HG02610 (cell line): ENCODE data around the gene CD180.
"Not testable (repeated sequence)": the region's sequence is repeated elsewhere in the genome, so short reads cannot be mapped to it uniquely, and the experiment has no call there.

ENCODE experiments used
- ATAC-seq: cut with Tn5 transposase; IDR thresholded peaks from one replicate; pipeline ENCODE4 v1.9.1; 2021; ENCODE audit warnings: mild to moderate bottlenecking, moderate library complexity; ENCODE audit not compliant: unreplicated experiment

CD180 gene

DNA sequence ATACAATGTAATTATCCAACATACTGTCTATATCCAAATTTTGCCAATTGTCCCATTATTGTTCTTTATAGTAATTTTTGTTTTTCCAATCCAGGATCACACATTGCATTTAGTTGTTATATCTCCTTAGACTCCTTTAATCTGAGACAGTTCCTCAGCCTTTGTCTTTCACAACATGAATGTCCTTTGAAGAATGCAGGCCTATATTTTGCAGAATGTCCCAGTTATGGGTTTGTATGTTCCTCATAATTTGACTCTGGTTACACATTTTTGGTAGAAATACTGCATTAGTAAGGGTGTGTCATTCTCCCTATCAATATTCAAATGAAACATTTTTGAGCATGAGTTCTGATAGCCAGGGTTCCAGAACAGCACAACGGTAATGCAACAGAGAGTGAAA is 6.7 kb downstream of the CD180 start:
- no peak for ATAC-seq

DNA sequence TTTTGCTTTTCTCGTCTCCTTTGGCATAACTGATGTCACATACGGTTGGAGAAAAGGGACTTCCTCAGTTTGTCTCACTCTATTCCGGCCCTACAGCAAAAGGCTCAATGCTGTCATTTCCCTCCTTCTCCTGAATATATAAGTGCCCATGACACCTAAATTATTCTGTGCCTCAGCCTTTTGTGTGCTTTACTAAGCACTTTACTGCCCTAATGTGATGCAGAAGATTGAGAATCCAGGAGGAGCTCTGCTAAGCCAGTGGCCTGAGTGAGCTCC is 7.6 kb downstream of the CD180 start:
- ATAC-seq = no peak

DNA sequence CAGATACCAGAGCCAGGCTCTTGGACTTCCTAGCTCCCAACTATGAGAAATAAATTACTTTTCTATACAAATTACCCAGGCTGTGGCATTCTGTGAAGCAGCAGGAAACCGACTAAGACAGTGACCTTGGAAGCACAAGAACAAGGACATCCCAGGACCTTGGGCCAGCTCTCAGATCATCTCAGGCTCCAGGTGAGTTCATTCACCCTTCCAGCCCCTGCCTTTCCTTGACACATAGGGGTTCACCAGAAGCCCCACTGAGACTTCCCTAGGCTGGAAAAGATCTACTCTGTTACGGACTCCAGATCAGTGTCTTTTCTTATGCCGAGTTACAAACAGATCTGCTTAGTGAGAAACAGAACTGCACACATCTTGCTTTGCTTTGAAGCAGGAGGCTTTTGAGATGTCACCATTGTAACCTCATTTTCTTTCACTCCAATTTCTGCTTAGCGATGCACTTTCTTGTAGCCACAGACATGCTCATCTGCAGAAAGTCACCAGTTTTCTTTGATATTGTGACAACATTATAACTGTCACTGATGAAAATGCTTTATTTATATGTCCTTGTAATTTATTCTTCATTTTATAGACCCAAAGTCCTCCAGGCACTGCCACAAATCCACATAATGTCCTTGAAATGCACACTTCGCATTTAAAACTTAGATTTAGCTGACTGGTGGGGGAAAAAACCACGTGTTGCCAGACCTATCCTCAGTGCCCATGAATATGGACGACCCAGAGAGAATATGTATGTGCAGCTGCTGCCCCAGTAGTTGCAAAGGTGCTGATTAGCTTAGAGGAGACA is 8.1 kb downstream of the CD180 start:
- no peak for ATAC-seq

DNA sequence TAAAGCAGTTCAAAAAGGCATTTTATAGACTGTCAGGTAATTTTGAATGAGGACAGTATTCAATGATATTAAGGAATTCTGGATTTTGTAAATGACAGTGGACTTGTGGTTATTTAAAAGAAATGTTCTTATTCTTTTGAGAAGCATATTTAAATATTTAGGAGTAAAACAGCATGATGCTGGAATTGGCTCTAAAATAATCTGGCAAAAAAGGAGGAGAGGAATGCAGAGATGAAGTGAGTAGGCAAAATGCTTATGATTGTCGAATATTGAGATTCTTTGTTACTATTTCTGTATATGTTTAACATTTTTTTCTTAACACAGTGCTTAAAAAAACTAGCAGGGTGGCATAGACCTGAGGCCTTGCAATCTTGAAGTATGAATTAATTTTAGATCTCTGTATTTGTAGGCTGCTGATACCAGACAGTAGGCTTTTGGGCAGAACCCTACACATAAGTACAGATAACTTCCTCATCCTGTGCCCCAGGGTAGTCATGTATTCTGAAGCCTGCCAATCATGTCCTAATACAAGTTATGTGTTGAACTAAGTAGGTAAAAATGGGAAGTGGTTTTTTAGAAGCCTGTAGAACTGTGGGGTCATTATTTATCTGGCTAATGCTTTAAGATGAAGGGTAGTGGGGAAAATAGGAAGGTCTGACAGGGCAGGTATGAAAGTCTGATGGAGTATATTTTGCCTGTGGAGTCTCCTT is 9.4 kb downstream of the CD180 start:
- ATAC-seq = peak; percentile 78

DNA sequence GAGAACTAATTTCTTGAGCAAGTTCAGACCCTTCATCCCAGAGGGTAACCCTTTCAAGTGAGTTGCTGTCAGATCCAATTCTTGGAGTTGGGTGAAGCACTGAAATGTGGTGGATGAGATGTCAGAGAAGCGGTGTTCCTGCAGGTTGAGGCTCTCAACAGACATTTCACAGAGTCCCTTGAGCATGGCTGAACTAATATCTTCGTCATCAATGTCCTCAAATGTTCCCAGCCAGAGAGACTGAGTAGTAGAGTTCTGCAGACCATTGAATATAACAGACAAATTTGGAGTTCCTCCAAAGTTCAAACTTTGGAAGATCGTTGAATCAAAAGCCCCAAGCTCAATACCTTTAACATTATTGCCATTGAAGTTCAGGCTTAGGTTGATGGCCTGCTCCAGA is 12.7 kb downstream of the CD180 start:
- ATAC-seq = no peak

DNA sequence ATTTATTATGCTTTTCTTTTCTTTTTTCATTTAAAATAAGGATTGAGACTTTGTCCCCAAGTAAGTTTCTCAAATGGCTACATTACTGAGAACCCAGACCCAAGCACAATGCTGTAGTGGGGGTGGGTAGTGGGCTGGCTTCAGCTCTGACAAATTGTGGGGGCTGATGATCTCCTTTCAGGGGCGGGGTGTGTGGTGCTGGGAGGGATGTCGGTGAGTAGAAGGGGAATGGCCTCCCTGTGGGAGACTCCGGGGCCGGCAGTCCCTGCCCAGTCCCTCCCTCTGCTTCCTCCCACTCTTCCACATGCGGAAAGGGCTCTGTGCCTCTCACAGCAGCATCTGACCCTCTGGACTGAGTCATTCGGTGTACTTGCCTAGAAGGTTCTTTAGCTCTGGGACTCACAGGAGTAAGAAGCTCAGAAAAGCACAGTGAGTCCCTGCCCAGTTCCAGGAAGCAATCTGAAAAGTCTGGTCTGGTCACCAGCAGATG is 14.3 kb downstream of the CD180 start:
- no peak for ATAC-seq

DNA sequence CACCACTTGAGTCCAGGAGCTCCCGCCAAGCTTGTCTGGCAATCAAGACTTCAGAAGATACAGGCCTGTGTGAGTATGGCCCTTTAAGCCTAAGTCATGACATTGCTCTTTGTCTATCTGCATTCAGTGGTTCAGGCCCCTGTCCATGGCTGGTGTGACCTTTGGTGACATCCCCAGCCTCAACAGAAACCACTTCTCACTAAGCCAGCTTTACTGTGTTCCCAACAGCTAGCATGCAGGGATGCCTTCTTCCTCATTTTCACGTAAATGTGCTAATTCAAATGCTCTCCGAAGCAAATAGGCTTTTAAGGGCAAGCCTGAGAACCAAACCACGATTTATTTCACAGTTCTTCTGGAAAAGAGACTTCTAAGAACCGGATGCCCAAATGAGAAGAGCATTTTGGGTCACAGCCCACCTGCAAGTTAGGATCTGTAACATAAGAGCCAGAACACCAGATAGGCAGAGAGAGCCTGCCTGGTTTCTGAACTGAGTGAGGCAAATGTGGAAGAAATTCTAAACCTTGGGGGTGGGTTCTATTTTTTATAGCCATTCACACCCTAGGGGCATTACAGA is 14.9 kb downstream of the CD180 start:
- no peak for ATAC-seq

DNA sequence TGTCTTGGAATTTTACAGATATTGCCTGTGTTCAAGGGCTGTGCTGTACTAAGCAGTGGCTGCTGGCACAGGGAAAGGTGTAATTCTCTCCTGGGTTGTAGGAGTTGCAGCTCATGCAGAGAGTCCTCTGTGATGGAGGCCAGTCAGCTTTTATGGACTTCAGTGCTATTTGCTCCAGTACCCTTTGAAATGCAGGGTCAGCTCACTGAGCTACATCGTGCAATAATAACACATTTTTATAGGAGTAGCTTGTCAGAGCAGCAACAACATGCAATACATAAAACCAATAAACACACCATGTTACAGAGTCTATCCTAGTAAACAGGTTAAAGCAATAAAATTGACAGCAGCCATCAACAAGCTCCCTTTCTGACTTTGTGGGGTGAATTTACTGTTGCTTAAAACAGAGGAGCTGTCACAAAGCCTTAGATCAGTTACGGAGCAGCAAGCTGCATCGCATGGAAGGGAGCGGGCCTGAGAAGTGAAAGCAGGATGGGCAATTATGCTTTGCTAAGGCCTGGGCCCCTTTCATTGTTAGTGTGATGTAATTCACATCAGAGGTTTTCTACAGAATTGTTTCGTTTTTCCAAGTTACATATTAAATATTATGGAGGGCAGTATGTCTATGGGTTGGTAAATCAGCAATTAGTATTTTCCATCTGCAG is 16.8 kb downstream of the CD180 start:
- no peak for ATAC-seq

DNA sequence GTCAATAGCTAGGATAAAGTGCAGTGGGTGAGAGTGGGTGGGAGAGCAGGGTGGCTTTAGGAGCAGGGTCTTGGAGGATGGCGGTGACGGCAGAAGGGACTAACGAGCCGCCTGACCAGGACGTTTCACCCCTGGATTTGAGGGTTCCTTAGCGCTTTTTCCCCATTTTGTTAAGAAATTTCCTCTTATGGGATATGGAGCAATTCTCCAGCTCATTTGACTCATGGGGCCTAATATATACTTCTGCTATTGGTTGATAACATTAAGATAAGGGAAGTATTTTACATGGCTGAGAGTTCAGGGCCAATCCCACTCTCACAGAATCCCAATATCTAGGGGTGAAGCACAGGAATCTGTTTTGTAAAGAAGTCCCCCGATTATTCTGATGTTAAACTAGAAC is 17.6 kb downstream of the CD180 start:
- no peak for ATAC-seq

DNA sequence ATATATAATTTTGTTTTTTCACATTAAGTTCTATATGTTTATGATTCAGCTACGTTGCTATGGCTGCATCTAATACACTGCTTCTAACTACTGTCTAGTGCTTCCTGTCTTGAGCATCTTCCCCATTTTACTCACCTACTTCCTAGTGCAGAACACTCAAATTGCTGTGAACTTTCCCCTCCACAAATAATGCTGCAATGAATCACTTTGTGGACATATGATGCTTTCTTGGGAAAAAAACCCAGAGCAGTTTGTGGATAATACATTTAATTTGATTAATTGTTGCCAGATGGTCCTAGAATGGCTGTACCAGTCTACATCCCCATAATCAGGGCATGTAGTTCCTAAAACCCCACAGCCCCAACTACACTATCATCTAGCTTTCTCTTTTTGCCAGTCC is 18.5 kb downstream of the CD180 start:
- no peak for ATAC-seq

DNA sequence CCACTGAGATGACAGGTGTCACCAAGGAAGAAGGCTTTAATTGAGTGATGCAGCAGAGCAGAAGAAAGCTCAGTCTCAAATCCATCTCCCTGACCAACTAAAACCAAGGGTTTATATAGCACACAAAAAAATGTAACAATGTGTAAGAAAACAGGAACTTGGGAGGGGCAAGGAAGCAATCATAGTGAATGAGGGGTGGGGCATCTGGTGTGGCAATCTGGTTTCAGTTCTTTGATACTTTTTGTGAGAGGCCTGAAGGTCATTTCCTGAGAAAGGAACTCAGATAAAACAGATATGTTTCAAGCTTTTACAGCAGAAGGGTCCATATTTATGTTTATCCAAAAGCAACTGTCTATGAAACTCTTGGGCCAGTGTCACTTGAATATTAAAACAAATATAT is 19.7 kb downstream of the CD180 start:
- no peak for ATAC-seq

DNA sequence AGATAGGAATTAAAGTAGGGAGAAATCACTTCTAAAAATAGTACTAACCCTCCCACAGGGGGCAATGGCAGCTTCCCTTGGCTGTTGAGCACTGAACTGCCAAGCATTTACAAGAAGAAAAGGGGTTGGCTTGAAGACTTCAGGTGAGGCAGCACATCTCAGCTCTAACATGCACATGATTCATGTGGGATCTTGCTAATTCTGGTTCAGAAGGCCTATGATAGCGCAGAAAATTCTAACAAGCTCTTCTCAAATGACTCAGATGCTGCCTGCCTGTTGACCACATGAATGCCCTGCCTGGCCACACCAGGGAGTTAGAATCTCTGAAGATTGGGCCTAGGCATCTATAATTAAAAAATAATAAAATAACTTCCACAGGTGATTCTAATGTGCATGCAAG is 22.6 kb downstream of the CD180 start:
- no peak for ATAC-seq

DNA sequence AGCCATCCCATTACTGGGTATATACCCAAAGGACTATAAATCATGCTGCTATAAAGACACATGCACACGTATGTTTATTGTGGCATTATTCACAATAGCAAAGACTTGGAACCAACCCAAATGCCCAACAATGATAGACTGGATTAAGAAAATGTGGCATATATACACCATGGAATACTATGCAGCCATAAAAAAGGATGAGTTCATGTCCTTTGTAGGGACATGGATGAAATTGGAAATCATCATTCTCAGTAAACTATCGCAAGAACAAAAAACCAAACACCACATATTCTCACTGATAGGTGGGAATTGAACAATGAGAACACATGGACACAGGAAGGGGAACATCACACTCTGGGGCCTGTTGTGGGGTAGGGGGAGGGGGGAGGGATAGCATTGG is 23.2 kb downstream of the CD180 start:
- not testable (repeated sequence) for ATAC-seq

DNA sequence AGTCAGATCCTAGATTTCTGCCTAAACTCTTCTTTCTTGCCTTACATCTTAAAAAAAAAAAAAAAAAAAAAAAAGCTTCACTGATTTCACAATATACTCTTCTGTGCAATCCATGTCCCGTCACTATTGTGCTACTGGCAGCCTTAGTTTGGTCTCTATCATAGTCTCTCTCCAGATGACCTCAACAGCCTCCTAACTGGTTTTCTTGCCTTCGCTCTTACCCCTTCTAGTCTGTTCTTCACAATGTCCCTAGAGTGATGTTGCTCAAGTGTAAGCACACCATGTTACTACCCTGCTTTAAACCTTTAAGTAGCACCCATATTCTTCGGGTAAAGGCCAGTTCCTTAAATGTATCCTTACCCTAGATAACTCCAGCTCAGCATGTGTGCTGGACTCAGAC is 25.8 kb downstream of the CD180 start:
- ATAC-seq = no peak

DNA sequence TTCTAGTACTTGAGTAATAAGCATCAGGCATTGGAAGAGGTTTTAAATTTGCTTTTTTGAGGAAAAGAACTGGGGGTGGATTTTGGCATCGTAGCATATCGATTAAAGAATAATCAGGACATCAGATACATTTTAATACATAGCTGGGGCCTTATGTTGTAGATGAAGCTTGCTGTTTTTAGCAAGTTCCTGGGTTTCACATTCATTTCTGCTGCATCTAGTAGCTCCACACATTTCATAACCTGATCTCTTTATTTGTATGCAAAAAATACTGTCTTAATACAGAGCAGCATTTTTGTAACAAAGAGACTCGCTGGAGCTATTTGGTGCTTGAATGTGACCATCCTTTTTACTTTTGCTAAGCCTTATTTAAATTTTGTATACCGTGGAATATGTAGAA is 28.5 kb downstream of the CD180 start:
- no peak for ATAC-seq

DNA sequence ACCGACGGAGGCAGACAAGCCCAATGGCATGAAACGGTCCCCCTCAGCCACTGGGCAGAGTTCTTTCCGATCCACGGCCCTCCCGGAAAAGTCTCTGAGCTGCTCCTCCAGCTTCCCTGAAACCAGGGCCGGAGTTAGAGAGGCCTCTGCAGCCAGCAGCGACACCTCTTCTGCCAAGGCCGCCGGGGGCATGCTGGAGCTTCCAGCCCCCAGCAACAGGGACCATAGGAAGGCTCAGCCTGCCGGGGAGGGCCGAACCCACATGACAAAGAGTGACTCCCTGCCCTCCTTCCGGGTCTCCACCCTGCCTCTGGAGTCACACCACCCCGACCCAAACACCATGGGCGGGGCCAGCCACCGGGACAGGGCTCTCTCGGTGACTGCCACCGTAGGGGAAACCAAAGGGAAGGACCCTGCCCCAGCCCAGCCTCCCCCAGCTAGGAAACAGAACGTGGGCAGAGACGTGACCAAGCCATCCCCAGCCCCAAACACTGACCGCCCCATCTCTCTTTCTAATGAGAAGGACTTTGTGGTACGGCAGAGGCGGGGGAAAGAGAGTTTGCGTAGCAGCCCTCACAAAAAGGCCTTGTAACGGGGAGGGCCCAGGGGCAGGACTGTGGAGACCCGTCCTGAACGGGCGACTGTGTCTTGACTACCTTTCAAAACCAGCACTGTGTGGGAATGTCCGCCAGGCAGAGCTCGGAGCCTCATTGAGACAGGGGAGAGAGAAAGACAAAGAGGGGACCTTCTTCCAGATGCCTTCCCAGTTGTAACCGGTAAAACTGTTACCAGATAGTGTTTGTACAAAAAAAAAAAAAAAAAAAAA is 29.9 kb downstream of the CD180 start:
- peak; percentile 31 for ATAC-seq

DNA sequence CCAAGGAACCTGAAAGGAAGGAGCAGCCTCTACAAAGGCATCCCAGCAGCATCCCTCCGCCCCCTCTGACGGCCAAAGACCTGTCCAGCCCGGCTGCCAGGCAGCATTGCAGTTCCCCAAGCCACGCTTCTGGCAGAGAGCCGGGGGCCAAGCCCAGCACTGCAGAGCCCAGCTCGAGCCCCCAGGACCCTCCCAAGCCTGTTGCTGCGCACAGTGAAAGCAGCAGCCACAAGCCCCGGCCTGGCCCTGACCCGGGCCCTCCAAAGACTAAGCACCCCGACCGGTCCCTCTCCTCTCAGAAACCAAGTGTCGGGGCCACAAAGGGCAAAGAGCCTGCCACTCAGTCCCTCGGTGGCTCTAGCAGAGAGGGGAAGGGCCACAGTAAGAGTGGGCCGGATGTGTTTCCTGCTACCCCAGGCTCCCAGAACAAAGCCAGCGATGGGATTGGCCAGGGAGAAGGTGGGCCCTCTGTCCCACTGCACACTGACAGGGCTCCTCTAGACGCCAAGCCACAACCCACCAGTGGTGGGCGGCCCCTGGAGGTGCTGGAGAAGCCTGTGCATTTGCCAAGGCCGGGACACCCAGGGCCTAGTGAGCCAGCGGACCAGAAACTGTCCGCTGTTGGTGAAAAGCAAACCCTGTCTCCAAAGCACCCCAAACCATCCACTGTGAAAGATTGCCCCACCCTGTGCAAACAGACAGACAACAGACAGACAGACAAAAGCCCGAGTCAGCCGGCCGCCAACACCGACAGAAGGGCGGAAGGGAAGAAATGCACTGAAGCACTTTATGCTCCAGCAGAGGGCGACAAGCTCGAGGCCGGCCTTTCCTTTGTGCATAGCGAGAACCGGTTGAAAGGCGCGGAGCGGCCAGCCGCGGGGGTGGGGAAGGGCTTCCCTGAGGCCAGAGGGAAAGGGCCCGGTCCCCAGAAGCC is 30.8 kb downstream of the CD180 start:
- peak; percentile 92 for ATAC-seq

DNA sequence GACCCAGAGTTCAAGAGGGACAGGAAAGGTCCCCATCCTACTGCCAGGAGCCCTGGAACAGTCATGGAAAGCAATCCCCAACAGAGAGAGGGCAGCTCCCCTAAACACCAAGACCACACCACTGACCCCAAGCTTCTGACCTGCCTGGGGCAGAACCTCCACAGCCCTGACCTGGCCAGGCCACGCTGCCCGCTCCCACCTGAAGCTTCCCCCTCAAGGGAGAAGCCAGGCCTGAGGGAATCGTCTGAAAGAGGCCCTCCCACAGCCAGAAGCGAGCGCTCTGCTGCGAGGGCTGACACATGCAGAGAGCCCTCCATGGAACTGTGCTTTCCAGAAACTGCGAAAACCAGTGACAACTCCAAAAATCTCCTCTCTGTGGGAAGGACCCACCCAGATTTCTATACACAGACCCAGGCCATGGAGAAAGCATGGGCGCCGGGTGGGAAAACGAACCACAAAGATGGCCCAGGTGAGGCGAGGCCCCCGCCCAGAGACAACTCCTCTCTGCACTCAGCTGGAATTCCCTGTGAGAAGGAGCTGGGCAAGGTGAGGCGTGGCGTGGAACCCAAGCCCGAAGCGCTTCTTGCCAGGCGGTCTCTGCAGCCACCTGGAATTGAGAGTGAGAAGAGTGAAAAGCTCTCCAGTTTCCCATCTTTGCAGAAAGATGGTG is 31.6 kb downstream of the CD180 start:
- no peak for ATAC-seq

DNA sequence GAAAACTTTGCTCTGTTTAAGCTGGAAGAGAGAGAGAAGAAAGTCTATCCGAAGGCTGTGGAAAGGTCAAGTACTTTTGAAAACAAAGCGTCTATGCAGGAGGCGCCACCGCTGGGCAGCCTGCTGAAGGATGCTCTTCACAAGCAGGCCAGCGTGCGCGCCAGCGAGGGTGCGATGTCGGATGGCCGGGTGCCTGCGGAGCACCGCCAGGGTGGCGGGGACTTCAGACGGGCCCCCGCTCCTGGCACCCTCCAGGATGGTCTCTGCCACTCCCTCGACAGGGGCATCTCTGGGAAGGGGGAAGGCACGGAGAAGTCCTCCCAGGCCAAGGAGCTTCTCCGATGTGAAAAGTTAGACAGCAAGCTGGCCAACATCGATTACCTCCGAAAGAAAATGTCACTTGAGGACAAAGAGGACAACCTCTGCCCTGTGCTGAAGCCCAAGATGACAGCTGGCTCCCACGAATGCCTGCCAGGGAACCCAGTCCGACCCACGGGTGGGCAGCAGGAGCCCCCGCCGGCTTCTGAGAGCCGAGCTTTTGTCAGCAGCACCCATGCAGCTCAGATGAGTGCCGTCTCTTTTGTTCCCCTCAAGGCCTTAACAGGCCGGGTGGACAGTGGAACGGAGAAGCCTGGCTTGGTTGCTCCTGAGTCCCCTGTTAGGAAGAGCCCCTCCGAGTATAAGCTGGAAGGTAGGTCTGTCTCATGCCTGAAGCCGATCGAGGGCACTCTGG is 32.6 kb downstream of the CD180 start:
- ATAC-seq = no peak
